ENCODE results near the gene PSMD6.

- TF ChIP-seq CTCF (IDR thresholded peaks at IDR 0.05) (no peak), POLR2A (IDR thresholded peaks at IDR 0.05) (no peak)
Measured at GRCh38 chr3:64021922-64022321, 1.4 kb downstream of the PSMD6 start.

Data from Peyer's patch (tissue), 4 donors.